T-helper 1 cell treated with Interleukin-12 subunit alpha and Interleukin-12 subunit beta and Interleukin-4 antibody, amounts not matched to agents 30 ng/mL and 1 ng/mL, for 36 hours (primary cell): ENCODE results near the gene FCHO1. TPM values are rescaled to one million over a fixed set of nuclear protein-coding genes. Genes with fewer than 3 reads are reported as not detected.
"Not testable (repeated sequence)": the region's sequence is repeated elsewhere in the genome, so short reads cannot be mapped to it uniquely, and the experiment has no call there.

Experiments used
- intact Hi-C: fragments of 100-400 bp; cut with micrococcal nuclease; formaldehyde crosslinking; loops from one replicate; pipeline ENCODE4 v1.15.1; 2024
- total RNA-seq: library from RNA; stranded (reverse); gene quantifications from 2 replicates; pipeline ENCODE4 v1.2.3, GENCODE V29; 2022

Gene FCHO1
- total RNA-seq, 1 donor from 2014 or later: 94.1 TPM

GRCh38 chr19:17790059-17790780 lies 38.9 kb downstream of the FCHO1 start:
- intact Hi-C loops: loop anchor here (1.0 kb wide), 1 partner anchor 65 kb away; no protein-coding TSS in a partner anchor

- intact Hi-C loops: no loop called here
These were observed 43.1 kb downstream of the FCHO1 start for GRCh38 chr19:17794412-17794730.

- intact Hi-C loops: no loop called here
These were observed 43.6 kb downstream of the FCHO1 start, which contains the start of gene B3GNT3 for GRCh38 chr19:17794731-17795494. Gene B3GNT3, plus strand, starts transcription at chr19:17795138. Its CDS starts 12,670 bp downstream, at chr19:17807808.

GRCh38 chr19:17795495-17795856 lies 44.2 kb downstream of the FCHO1 start:
- intact Hi-C loops: no loop called here

GRCh38 chr19:17796013-17796837 lies 44.9 kb downstream of the FCHO1 start:
- intact Hi-C loops: no loop called here

DNA sequence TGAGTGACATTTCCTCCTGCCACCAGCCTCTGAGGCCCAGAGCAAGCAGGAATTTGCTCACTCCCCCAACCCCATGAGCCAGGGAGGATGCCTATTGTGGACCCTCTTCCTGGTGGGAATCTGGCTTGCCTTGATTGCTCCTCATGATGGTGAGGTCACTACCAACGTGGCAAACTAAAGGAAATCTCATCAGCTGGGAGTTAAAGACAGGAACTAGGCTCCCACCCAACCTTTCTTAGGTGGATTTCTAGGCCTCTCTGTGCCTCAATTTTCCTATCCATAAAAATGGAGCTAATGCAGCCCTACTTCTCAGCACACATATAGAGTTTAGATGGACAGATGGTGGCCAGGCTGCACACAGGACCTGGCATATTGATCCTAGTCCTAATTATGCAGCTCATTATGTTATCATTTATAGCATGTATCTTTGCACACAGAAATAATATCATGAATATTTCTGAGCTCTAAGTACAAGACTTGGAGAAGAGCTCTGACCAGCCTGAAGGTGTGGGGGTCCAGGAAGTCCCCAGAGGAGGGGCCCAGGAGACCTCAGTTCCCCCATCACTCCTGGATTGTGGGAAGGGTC lies 45.7 kb downstream of the FCHO1 start:
- intact Hi-C loops: no loop called here

DNA sequence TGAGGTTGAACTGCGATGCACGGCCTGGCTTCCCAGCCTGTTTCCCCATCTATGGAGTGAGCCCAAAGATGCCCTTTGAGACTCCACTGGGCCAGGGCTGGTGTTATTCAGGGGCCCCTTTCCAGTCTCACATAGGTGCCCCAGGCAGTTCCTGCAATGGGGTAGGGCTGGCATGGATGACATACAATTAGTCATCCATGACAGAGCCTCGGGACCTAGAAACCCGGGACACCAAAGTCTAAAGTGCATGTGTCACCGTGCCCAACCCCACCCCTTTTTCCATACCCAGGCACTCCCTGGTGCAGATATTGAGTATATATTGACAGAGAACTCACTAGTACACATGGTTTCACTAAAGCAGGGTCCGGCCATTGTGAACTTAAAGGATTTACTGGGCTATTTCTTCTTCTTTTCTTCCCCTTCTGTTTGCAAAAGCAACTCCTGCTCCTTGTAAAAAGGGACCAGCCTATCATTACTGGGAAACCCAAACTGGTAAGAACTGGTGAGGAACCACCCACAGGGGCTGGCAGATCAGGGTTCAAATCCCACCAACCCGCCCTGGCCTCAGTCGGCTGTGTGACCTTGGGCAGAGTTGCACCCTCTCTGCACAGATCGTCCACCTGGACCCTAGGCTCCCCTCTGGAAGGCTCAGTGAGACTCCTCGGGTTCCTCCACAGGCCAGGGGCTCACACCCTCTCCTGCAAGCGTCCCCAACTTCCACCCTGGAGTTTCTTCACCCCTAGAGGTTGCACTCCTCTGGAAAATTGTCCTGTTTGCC lies 46.3 kb downstream of the FCHO1 start:
- intact Hi-C loops: no loop called here

GRCh38 chr19:17798599-17798998 lies 47.3 kb downstream of the FCHO1 start:
- intact Hi-C loops: not testable (repeated sequence)

DNA sequence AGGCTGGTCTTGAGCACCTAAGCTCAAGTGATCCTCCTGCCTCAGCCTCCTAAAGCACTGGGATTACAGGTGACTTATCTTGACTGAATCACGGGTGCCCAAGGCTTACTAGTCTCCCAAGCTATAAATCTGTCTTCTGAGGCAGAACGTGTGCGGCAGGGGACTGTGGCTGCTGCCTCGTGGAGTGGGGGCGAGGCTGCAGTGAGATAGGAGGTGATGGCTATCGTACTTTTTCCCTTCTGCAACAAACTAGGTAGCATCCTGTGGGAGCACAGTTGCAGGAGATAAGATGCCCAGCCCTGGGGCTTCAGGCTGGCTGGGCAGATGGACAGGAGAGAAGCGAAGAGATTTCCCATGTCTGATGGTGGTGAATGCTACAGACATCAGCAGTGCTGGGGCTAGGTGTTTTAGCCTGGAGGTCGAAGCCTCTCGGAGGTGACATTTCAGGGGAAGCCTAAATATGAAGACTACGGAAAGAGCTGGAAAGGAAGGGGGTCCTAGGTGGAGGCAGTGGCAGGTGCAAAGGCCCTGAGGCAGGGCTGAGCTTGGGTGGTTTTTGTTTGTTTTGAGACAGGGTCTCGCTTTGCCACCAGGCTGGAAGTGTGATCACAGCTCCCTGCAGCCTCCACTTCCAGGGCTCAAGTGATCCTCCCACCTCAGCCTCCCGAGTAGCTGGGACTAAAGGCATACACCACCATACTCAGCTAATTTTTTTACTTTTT lies 51.0 kb downstream of the FCHO1 start:
- intact Hi-C loops: no loop called here

GRCh38 chr19:17803264-17803896 lies 52.1 kb downstream of the FCHO1 start:
- intact Hi-C loops: no loop called here

GRCh38 chr19:17805427-17805826 lies 54.1 kb downstream of the FCHO1 start:
- intact Hi-C loops: no loop called here

GRCh38 chr19:17806945-17807344 lies 55.7 kb downstream of the FCHO1 start:
- intact Hi-C loops: no loop called here

- intact Hi-C loops: no loop called here
These were observed 56.5 kb downstream of the FCHO1 start for GRCh38 chr19:17807731-17808316.

GRCh38 chr19:17811103-17811502 lies 59.8 kb downstream of the FCHO1 start:
- intact Hi-C loops: no loop called here

DNA sequence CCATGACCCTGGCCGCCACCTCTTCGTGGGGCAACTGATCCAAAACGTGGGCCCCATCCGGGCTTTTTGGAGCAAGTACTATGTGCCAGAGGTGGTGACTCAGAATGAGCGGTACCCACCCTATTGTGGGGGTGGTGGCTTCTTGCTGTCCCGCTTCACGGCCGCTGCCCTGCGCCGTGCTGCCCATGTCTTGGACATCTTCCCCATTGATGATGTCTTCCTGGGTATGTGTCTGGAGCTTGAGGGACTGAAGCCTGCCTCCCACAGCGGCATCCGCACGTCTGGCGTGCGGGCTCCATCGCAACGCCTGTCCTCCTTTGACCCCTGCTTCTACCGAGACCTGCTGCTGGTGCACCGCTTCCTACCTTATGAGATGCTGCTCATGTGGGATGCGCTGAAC lies 60.4 kb downstream of the FCHO1 start:
- intact Hi-C loops: no loop called here

DNA sequence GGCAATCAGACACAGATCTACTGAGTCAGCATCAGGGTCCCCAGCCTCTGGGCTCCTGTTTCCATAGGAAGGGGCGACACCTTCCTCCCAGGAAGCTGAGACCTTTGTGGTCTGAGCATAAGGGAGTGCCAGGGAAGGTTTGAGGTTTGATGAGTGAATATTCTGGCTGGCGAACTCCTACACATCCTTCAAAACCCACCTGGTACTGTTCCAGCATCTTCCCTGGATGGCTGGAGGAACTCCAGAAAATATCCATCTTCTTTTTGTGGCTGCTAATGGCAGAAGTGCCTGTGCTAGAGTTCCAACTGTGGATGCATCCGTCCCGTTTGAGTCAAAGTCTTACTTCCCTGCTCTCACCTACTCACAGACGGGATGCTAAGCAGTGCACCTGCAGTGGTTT lies 60.8 kb downstream of the FCHO1 start:
- intact Hi-C loops: no loop called here

DNA sequence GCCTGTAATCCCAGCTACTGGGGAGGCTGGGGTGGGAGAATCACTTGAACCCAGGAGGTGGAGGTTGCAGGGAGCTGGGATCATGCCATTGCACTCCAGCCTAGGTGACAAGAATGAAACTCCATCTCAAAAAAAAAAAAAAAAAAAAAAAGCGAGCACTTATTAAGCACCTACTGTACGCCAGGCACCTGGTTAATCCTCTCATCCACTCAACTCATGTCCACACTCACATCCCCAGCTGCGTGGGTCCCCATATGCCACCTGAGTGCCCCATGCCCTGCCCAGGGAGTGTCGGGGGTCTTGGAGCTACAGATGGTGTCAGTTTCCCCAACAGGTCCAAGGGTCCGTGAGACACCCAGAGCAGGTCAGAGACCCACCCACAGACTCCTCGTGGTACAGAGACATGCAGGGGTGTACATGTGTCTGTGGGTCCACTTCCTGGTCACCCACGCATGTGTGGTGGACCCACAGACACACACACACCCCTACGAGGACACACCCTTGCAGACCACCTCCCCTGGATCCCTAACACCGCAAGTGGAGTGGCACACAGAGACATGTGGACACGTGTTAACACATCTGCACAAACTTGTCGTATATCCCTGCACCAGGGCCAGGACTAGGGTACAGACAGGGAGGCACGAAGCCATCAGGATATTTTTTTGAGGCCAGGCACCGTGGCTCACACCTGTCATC lies 66.5 kb downstream of the FCHO1 start:
- intact Hi-C loops: no loop called here

GRCh38 chr19:17821190-17821589 lies 69.9 kb downstream of the FCHO1 start, which contains the start of gene INSL3:
Gene INSL3, minus strand, starts transcription at chr19:17821519. Its CDS starts 13 bp downstream, at chr19:17821506.
- intact Hi-C loops: no loop called here

DNA sequence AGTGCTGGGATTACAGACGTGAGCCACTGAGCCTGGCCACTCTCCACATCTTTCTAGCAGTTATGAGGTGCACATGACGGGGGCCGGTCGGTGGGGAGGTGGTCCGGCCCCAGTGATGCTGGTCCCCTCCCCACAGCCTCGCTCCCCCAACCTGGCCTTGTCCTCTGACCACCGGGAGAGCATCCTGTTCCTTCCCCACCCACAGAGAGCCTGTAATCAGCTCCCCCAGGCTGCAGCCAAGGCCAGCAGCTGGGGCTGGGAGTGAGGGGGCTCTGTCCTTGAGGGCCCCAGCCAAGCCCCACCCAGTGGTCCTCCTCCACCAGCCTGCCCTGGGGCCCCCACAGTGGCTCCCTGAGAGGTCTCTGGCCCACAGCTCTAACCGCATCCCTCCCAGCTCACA lies 73.1 kb downstream of the FCHO1 start:
- intact Hi-C loops: no loop called here
